Left colon (tissue), 2 donors: ENCODE measurements around the gene BATF2. TPM values are rescaled to one million over a fixed set of nuclear protein-coding genes. Genes with fewer than 3 reads are reported as not detected.
"Not testable (repeated sequence)": the region's sequence is repeated elsewhere in the genome, so short reads cannot be mapped to it uniquely, and the experiment has no call there.

Source experiments
- ATAC-seq: fragments of 200-7000 bp; cut with Tn5 transposase; one replicate; pipeline ENCODE4 v1.9.1; 2020; ENCODE audit warnings: mild to moderate bottlenecking, moderate library complexity
- DNase-seq, 2 donors: peaks; one replicate each; pipeline ENCODE4 v3.0.0-alpha.2; 2020
- intact Hi-C, 2 donors: fragments of 100-400 bp; cut with DNase I in 1 of 2; cut with micrococcal nuclease in 1 of 2; formaldehyde crosslinking; loops; one replicate each; pipeline versions ENCODE4 v1.11.2 to v1.14.0; 2022; cut with DNase I, micrococcal nuclease
- total RNA-seq, 2 donors: library from RNA; stranded (reverse); fragmentation: NEBNext Ultra II Directional; extraction: Animal tissue kit (Norgen Biotek cat#: 25700); gene quantifications; one replicate each; pipeline ENCODE4 v1.2.1, GENCODE V29; 2021
- donor health status: DM: no; HTN: no; CAD: no.
- donor health status: DM: yes; HTN: yes; CAD: no.

The BATF2 gene
- total RNA-seq, 2 donors from 2014 or later, result 17.4 to 17.6 TPM

DNA sequence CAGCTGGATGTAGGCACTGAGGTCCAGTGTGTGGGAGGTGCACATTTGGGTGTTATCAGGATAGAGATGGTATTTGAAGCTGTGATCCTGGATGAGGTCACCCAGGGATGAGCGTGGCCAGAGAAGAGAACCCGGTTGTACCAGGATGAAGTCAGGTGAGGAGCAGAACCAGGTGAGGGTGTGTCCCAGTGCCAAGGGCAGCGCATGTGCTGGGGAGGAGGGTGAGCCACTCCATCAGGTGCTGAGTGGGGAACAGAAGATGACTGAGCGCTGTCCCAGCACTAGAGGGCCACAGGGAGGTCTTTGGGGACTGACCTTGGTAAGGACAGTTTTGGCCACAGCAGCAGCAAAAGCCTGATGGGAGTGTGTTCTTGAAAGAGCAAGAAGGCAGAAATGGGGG is 19.9 kb upstream of the BATF2 start:
- ATAC-seq (no peak), DNase-seq (no peak)
- intact Hi-C loops, result no loop called here

DNA sequence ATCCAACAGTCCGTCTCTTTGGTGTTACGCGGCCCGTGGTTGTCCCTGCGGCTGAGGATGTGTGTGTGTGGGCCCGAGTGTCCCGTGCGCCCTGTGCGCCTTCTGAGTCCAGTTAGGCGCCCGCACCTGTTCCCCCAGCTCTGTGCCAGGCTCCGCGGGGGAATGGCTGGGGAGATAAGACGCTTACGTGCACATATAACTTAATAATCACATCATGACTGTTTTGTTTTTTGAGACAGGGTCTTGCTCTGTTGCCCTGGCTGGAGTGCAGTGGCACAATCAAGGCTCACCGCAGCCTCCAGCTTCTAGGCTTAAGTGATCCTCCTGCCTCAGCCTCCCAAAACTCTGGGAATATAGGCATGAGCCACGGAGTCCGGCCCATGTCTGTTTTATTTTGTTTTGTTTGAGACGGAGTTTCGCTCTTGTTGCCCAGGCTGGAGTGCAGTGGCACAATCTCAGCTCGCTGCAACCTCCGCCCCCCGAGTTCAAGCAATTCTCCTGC is 18.0 kb upstream of the BATF2 start:
- ATAC-seq (peak; percentile 24), DNase-seq (no peak)
- intact Hi-C loops, result no loop called here

DNA sequence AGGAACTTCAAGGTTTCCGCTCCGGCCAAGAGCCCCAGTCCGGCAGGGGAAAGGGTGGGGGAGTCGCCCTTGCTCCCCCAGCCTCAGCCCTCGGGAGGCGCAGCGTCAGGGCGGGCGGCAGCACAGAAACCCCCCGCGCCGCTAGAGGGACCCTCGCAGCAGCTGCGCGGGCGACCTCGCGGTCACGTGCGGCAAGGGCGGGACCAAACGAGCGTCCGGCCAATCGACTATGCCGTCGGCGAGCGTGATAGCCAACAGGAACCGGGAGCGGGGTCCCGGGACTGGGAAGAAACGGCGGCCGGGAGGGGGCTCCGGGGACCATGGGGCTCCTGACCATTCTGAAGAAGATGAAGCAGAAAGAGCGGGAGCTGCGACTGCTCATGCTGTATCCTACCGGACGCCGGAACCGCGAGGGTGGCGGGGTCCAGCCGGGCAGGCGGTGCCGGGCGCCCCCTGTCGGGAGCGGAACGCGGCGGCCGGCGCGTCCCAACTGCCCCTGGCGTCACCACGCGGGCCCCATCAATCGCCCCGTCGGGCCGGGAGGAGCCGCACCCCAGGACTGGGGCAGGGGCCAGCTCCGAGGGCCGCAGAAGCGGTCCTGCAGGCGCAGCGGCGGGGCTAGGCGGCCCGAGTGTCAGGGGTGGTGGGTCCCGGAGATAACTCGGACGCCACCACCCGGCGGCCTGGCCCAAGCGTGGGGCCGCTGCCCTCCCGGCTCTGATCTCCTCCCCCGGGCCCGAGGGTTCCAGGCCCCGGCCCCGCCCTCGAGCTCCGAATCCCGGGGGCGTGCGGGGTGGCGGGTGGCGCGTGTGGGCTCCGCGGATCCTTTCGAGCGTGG is 17.3 kb upstream of the BATF2 start, which contains the start of gene ARL2:
Gene ARL2 (plus strand): TSS at position 273 of the 838 bp plus-strand sequence. CDS start 48 bp downstream, at position 321.
- intact Hi-C loops, result no loop called here
- ATAC-seq (peak; percentile 79), DNase-seq (peak; percentile 91 to 94)

DNA sequence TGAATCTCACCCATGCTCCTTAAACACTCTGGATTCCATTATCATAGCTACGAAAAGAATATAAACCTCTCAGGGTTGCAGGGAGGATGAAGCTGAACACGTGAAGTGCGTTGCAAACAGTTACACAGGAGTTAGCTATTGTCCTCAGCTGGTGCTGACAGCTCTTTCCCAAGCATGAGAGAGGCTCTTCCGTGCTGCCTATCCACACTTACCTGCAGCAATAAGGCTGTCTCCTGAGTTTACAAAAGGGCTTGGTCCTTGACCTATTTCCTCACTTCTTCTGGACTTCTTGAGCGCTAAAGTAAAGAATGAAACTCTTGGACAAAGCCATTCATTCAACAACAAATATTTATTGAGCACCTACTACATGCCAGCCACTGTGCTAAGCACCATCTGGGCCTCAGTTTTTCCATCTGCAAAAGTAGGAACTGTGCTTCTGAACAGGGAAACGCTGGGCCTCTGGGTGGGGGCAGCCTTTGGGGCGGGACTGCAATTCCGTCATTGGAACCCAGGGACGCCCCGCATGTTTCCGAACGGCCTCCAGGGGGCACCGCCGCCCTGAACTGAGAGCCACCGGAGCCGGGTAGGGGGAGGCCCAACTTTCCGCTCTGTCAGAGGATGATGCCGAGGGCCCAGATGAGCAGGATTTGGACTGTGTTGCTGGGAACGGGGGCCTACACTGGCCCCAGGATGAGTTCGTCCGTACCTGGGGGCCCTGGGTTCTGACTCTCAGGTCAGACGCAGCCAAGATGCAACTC is 16.5 kb upstream of the BATF2 start:
- intact Hi-C loops, result no loop called here
- DNase-seq, result peak; percentile 93 to 94

DNA sequence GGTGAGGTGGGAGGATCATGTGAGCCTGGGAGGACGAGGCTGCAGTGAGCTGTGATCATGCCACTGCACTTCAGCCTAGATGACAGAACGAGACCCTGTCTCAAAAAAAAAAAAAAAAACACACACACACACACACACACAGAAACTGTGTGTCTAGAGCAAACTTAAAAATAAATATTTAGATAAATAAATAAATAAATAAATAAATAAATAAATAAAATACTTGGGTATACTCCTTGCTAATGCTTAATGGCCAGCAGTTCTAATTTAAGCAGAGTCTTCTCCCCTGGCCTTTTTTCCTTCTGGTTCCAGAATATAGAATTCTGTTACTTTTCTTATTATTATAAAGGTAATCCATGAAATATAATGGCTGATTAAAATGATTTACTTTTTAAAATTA is 12.1 kb upstream of the BATF2 start:
- intact Hi-C loops, result no loop called here
- ATAC-seq (no peak), DNase-seq (no peak)

More for the DNA sequence above, 16.5 kb upstream of the BATF2 start:
- ATAC-seq, result peak; percentile 86

DNA sequence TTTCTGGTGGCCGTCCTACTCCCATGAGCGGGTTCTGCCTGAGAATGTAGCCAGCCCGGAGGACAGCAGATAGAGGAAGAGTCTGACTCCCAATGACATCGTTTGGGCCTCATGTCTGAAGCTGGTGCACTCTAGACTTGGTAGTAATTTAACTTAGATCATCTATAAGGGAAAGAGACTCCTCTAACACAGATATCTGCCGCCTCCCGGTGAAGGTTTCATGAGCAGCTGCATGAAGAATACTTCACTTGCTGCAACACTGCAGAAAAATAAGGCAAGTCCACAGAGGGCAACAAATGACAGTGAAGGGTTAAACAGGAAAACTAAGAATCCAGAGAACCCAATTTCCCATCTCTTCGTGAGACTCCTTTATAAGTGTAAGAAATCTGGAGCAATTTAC is 11.2 kb upstream of the BATF2 start:
- intact Hi-C loops, result no loop called here
- peak; percentile 23 for ATAC-seq
- DNase-seq, result no peak

DNA sequence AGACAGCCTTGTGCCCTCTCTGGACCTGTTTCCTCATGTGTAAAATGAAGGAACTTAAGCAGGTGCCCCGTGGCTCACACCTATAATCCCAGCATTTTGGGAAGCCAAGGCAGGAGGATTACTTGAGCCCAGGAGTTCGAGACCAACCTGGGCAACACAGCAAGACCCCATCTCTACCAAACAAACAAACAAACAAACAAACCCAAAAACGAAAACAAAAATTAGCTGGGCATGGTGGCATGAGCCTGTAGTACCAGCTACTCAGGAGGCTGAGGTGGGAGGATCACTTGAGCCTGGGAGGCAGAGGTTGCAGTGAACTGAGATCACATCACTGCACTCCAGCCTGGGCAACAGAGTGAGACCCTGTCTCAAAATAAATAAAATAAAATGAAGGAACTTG is 7.2 kb upstream of the BATF2 start:
- intact Hi-C loops, DNase-seq, ATAC-seq: not testable (repeated sequence)

DNA sequence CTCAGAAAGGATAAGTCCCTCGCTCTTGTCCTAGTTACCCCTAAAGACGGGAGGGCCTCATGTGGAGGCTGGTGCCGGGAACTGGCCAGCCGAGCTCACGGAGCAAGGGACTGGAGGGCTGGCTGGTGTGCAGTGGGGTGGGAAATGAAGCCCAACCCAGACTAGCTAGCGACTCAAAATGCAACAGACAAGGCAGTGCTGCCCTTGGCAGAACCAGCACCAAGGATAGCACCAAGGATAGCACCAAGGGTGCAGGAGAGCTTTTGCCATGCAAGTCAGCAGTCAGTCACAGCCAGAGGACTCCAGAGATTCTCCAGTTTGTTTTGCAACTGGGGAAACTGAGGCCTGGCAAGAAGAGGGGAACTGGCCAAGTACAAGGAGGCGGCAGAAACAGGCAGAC is 6.5 kb upstream of the BATF2 start:
- DNase-seq, result no peak
- intact Hi-C loops, result no loop called here
- no peak for ATAC-seq

DNA sequence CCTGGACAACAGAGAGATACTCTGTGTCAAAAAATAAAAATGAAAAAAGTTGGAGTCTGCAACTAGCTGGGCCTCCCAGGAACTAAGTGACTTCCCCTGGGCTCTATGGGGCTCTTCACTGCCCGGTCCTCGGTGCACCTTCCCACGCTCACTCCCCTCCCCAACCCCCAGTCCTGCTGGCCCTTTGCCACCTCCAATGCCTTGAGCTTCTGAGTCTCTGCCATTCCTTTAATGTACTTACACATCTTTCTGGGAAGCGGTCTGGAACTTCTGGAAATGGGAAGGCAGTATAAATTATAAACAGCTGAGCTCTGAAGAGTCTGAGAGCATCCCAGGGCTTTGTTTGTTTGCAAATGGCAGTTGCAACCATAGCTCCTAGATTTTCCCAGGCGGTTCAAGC is 5.9 kb upstream of the BATF2 start:
- no peak for DNase-seq
- intact Hi-C loops, result no loop called here
- no peak for ATAC-seq

DNA sequence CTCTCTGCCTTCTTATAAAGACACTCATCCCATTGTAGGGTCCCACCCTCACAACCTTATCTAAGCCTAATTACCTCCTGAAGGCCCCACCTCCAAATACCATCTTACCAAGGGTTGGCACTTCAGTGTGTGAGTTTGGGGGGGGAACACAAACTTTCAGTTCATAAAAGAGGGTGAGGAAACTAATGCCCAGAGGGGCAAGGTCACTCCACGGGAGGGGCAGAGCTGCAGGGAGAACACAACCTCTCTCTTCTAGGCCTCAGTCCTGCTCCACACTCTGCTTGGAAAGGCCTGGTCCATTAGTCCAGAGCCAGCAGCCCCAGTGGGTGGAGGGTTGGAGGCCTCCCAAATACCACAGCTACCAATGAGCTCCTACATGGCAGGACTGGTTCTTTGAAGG is 2.7 kb upstream of the BATF2 start:
- ATAC-seq (peak; percentile 46), DNase-seq (peak; percentile 61 to 74)
- intact Hi-C loops, result no loop called here

DNA sequence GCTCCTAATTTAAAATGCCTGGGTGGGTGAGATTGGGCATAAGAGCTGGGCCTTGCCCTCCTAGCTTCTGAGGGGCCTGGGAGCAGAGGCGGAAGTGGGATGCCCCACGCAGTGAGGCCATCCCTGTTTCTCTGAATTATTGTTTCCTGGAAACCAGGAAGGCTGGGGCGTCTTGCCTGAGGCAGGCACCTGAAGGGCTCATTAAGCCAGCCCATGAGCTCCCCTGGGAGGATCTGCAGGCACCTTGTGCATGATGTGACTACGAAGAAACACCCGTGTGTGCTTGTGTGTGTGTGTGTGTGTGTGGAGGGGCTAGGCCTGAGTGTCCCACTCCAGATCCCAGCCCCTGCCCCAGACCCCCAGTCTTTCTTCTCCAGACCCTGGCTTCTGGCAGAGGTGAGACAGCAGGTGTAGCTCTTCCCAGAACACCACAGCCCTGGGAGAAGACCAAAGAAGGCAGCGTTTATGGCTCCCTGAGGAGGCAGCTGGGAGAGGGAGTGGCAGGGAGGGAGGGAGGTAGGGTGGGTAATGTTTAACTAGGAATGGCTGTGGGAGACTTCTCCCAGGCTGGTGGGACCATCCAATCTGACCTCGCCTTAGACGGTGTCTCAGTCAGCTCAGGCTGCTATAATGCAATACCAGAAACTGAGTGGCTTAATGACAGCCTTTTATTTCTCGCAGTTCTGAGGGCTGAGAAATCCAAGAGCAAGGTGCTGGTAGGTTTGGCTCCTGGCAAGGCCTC is 2.1 kb upstream of the BATF2 start:
- ATAC-seq (peak; percentile 80), DNase-seq (peak; percentile 69 to 85)
- intact Hi-C loops, result no loop called here

DNA sequence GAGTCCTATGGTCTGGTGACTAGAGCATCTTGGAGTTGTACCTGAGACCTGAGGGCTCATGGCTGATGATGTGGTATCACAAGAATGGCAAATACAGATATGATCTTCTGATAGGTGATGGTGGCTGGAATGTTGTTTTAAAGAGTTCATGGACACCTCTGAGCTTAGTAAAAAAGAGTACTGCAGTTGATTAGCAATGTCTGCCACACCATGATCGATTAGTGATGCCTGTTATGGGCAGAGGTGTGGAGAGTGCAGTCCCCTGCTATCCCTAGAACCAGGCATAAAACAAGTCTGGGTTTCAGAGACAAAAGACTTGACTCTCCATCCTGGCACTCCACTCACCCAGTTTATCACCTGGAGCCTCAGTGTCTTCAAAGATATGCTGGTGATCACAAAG is 1.4 kb upstream of the BATF2 start:
- DNase-seq (no peak), ATAC-seq (peak; percentile 30)
- intact Hi-C loops, result no loop called here

DNA sequence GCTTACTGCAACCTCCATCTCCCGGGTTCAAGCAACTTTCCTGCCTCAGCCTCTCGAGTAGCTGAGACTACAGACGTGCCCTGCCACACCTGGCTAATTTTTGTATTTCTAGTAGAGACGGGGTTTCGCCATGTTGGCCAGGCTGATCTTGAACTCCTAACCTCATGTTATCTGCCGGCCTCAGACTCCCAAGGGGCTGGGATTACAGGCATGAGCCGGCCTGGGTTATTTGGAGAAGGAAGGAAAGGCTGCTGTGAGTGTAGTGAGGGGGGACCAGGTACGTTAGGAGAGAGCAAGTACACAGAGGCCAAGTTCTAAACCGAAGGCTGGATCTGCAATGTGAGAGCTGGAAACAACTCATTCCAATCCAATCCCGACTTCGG is 453 bp downstream of the BATF2 start:
- DNase-seq (no peak), ATAC-seq (peak; percentile 1)
- intact Hi-C loops, result no loop called here

DNA sequence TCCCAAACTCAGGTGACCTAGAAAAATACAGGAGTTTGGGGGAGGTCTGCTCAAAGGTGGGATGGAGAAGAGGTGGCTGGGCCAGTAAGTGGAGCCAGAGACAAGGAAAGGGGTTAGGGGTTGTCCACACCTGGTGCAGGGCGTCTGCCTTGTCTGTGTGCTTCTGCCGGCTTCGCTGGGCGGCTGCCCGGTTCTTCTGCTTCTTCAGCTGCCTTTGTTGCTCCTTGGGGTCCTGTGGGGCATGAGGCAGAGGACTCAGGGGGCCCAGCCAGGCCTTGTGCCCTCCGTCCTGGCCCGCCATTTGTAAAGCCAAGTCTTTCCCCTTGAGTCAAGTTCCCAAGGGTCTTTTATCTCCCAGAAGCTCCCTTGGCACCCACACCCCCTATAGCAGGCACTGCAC is 2.5 kb downstream of the BATF2 start:
- ATAC-seq (no peak), DNase-seq (no peak)
- intact Hi-C loops, result no loop called here

DNA sequence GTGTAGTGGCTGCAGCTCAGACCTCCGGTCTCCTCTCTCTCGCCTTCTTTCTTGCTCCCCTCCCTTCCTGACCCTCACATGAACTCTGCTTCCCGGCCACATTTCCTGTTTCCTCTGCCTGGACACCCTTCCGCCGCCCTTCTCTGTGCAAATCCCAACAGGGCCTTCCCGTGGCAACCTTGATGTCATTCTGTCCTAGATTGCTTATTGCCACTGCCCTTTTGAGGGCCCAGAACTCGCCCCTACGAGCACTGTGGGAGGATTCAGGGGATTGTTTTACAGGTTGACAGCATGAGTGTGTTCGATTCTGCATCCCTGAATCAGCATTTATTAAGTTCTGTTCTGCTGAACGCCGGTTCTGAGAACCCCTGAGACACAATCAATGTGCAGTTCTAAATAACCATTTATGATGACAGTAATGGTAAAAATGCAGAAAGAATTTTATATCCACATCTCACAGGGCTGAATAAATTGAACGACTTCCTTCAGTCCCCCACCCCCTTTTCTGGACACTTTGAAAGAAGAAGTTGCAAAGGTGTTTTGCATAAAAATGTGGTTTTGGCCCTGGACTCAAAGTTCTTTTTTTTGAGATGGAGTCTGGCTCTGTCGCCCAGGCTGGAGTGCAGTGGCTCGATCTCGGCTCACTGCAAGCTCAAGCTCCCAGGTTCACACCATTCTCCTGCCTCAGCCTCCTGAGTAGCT is 6.4 kb downstream of the BATF2 start:
- intact Hi-C loops, result no loop called here
- DNase-seq (no peak), ATAC-seq (no peak)

DNA sequence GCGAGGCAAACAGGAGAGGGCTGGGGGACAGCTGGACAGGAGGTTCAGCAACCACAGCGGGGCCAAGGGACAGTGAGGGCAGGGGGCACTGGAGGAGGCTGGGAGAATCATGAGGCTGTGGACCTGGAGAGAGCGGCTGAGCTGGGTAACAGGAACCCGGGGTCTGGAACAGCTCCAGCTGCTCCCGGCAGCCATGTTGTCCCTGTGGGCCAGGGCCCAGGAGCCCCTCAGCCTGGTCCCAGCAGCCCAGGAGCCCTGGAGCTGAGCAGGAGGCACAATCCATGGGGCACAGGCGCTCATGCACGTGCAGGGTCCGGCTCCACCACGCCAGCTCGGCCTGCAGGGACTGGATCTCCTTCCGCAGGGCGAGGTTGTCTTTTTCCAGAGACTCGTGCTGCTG is 7.4 kb downstream of the BATF2 start:
- ATAC-seq, result no peak
- intact Hi-C loops, result loop anchor here in 1 of 2 donors (10.0 kb wide), 1 partner anchor 55 kb away; the partner anchor contains the start of gene GPHA2

DNA sequence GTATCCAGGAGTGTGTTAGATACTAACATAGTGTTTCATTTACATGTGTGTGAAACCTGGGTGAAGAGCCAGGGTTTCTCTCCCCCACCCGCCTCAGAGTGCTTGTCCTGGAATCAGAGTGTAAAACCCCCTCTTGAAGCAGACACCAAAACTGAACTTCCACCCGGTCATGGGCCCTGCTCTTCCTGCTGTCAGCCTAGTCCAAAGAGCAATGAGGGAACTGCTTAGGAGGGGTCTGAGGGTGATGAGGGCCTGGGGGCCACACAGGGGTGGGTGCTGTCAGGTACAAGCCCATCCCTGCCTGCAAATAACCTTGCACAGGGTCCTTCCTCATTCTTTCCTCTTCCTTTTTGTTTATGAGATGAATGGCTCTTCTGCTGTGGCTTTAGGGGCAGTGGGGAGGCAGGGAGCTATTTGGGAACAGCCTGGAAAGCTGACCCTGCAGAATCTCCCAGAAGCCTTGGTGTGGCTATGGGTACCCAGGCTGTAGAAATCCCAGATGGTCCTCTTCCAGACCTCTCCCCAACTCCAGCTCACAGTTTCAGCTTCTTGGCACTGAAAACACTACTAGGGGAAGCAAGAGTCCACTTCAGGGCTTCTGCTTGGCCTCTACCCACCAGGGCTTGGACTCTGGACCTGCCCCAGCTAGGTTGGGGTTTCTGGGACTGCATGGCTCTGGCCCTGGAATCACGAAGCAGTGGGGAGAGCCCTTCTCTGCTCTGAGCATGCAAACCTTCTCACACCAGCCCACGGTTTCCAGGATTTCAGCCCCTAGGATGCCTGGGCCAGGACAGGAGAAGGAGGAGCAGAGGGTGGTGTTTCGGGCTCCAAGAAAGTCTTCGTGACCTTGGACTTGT is 8.5 kb downstream of the BATF2 start:
- ATAC-seq, result peak; percentile 34
- intact Hi-C loops, result loop anchor here in 1 of 2 donors (10.0 kb wide), 1 partner anchor 53 kb away; the partner anchor contains the start of gene GPHA2
- no peak for DNase-seq

More for the DNA sequence above, 7.4 kb downstream of the BATF2 start:
- DNase-seq, result no peak
